ENCODE results near the gene COG4. TPM values are rescaled to one million over a fixed set of nuclear protein-coding genes. Genes with fewer than 3 reads are reported as not detected.

COG4 gene
- total RNA-seq, 1 experiment from 2014 or later, result 35.5 TPM

- H3K27ac ChIP-seq (ENCODE audit: low read length), result no peak overlapping the region
- H3K9me3 ChIP-seq (ENCODE audit: low read length), result no peaks in the 10 kb centered on the region
- H3K9ac ChIP-seq (ENCODE audit: low read length), result no peak overlapping the region
- DNase-seq (no peak), ATAC-seq (no peak)
- no peaks in the 10 kb centered on the region for H3F3A ChIP-seq (ENCODE audit: low read length, unreplicated experiment)
- H3K4me1 ChIP-seq (ENCODE audit: insufficient read depth, low read length), result peaks cover 19% of the 10 kb centered on the region
- no peaks in the 10 kb centered on the region for H3K36me3 ChIP-seq (ENCODE audit: low read depth, low read length)
- no peaks in the 10 kb centered on the region for H3K27me3 ChIP-seq (ENCODE audit: low read length)
- no peak overlapping the region for H3K4me3 ChIP-seq (ENCODE audit: low read length)
- intact Hi-C loops (cut with micrococcal nuclease), result no loop called here
- H4K20me1 ChIP-seq (ENCODE audit: low read length), result no peaks in the 10 kb centered on the region
- no peaks in the 10 kb centered on the region for H3K79me2 ChIP-seq (ENCODE audit: low read length)
- ChIA-PET POLR2A (ENCODE audit: unreplicated experiment) (no interaction called here), CTCF (no interaction called here)
- H3K9me2 ChIP-seq (replicated peaks; ENCODE audit: low read length), result no peaks in the 10 kb centered on the region
- H2AFZ ChIP-seq (ENCODE audit: low read length), result no peak overlapping the region
- BruUV-seq (replicated peaks), result no TSS peak
- TF ChIP-seq, protein P1, sequence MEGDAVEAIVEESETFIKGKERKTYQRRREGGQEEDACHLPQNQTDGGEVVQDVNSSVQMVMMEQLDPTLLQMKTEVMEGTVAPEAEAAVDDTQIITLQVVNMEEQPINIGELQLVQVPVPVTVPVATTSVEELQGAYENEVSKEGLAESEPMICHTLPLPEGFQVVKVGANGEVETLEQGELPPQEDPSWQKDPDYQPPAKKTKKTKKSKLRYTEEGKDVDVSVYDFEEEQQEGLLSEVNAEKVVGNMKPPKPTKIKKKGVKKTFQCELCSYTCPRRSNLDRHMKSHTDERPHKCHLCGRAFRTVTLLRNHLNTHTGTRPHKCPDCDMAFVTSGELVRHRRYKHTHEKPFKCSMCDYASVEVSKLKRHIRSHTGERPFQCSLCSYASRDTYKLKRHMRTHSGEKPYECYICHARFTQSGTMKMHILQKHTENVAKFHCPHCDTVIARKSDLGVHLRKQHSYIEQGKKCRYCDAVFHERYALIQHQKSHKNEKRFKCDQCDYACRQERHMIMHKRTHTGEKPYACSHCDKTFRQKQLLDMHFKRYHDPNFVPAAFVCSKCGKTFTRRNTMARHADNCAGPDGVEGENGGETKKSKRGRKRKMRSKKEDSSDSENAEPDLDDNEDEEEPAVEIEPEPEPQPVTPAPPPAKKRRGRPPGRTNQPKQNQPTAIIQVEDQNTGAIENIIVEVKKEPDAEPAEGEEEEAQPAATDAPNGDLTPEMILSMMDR (conservative IDR thresholded peaks at IDR 0.05; ENCODE audit: low read depth, low read length), result no peak
- TF ChIP-seq EZH2 (IDR thresholded peaks at IDR 0.05; ENCODE audit: low read length, unreplicated experiment) (no peak), EZH2phosphoT487 (IDR thresholded peaks at IDR 0.05; ENCODE audit: borderline replicate concordance, low read length) (no peak)
- H3K4me2 ChIP-seq (ENCODE audit: low read length), result no peak overlapping the region
Observed at GRCh38 chr16:70472786-70473433, 50.4 kb downstream of the COG4 start.

GRCh38 chr16:70470927-70471341, 52.4 kb downstream of the COG4 start:
- intact Hi-C loops (cut with micrococcal nuclease), result no loop called here
- H3K9ac ChIP-seq (ENCODE audit: low read length), result no peak overlapping the region
- H3K4me2 ChIP-seq (ENCODE audit: low read length), result no peak overlapping the region
- no peaks in the 10 kb centered on the region for H3K9me3 ChIP-seq (ENCODE audit: low read length)
- no peaks in the 10 kb centered on the region for H3K79me2 ChIP-seq (ENCODE audit: low read length)
- POLR2A ChIA-PET (ENCODE audit: unreplicated experiment), result no interaction called here
- CTCF ChIA-PET, result interaction anchor here (1.6 kb wide), 1 partner anchor 90 kb away, joined by 6 read pairs; no protein-coding TSS in a partner anchor
- TF ChIP-seq, protein P1 (conservative IDR thresholded peaks at IDR 0.05; ENCODE audit: low read depth, low read length), result peak; percentile 50
- no peak for TF ChIP-seq EZH2 (IDR thresholded peaks at IDR 0.05; ENCODE audit: low read length, unreplicated experiment)
- TF ChIP-seq EZH2phosphoT487 (IDR thresholded peaks at IDR 0.05; ENCODE audit: borderline replicate concordance, low read length), result no peak
- no peaks in the 10 kb centered on the region for H3K36me3 ChIP-seq (ENCODE audit: low read depth, low read length)
- H2AFZ ChIP-seq (ENCODE audit: low read length), result no peak overlapping the region
- peak; percentile 67 for ATAC-seq
- H4K20me1 ChIP-seq (ENCODE audit: low read length), result no peaks in the 10 kb centered on the region
- no TSS peak for BruUV-seq (replicated peaks)
- H3F3A ChIP-seq (ENCODE audit: low read length, unreplicated experiment), result no peaks in the 10 kb centered on the region
- no peak overlapping the region for H3K27ac ChIP-seq (ENCODE audit: low read length)
- no peaks in the 10 kb centered on the region for H3K9me2 ChIP-seq (replicated peaks; ENCODE audit: low read length)
- H3K4me1 ChIP-seq (ENCODE audit: insufficient read depth, low read length), result peaks cover 9% of the 10 kb centered on the region; the same call in 1 of the 2 replicates
- H3K27me3 ChIP-seq (ENCODE audit: low read length), result no peaks in the 10 kb centered on the region
- H3K4me3 ChIP-seq (ENCODE audit: low read length), result no peak overlapping the region
- peak; percentile 12 for DNase-seq
